ENCODE results near the gene ZBTB20. TPM values are rescaled to one million over a fixed set of nuclear protein-coding genes. Genes with fewer than 3 reads are reported as not detected.

The ZBTB20 gene
- total and polyA plus RNA-seq, 9 donors, result 4.3 to 160 (median 107) TPM

DNA sequence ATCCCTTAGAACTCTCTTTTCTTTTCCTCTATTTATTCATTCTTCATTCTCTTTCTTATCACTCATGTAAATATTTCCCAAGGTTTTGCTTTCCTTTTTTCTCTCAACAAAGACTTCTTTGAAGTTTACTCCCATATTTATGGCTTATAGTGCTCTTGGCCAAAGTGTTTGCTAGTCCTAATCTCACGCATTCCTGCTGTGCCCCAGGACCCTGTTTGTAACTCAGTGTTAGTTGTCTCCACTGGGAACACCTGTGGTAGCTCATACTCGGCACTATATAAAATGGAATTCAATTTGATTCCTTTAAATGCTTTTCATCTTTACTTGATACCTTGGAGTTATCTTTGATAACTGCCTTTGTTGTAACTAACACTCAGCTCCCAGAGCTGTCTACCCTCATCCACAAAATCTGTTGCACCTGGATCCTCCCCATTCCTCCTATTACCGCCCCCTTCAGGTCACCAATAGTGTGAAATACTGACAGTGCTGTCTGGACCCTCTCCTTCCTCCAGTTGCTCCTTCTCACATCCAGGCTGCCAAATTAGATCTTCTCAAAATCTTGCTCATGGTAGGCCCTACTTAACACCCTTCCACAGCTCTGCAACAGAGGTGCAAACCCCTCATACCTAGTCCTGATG is 776.4 kb downstream of the ZBTB20 start:
- Histone ChIP-seq H3K36me3 (no peaks in the 10 kb centered on the region), H3K9me3 (no peaks in the 10 kb centered on the region), H3K4me1 (ENCODE audit: insufficient read depth) (peaks cover 5% of the 10 kb centered on the region), H3K27me3 (no peaks in the 10 kb centered on the region), H3K4me3 (no peak overlapping the region), H3K27ac (no peak overlapping the region)
- no peak for DNase-seq
- intact Hi-C loops (cut with DNase I), result no loop called here
- WGBS, 3 donors, result 30 to 42% (median 34%) methylated on average over 3 of the region's 3 CpGs
- TF ChIP-seq POLR2A (IDR thresholded peaks at IDR 0.05) (no peak), EP300 (IDR thresholded peaks at IDR 0.05) (no peak)
- TF ChIP-seq, protein P1, sequence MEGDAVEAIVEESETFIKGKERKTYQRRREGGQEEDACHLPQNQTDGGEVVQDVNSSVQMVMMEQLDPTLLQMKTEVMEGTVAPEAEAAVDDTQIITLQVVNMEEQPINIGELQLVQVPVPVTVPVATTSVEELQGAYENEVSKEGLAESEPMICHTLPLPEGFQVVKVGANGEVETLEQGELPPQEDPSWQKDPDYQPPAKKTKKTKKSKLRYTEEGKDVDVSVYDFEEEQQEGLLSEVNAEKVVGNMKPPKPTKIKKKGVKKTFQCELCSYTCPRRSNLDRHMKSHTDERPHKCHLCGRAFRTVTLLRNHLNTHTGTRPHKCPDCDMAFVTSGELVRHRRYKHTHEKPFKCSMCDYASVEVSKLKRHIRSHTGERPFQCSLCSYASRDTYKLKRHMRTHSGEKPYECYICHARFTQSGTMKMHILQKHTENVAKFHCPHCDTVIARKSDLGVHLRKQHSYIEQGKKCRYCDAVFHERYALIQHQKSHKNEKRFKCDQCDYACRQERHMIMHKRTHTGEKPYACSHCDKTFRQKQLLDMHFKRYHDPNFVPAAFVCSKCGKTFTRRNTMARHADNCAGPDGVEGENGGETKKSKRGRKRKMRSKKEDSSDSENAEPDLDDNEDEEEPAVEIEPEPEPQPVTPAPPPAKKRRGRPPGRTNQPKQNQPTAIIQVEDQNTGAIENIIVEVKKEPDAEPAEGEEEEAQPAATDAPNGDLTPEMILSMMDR (IDR thresholded peaks at IDR 0.05), result no peak

- H3K27me3 ChIP-seq, result no peaks in the 10 kb centered on the region
- no peak for DNase-seq
- H3K4me3 ChIP-seq, result no peak overlapping the region
- TF ChIP-seq, protein P1 (IDR thresholded peaks at IDR 0.05), result no peak
- TF ChIP-seq POLR2A (IDR thresholded peaks at IDR 0.05) (no peak), EP300 (IDR thresholded peaks at IDR 0.05) (no peak)
- no peaks in the 10 kb centered on the region for H3K9me3 ChIP-seq
- intact Hi-C loops (cut with DNase I), result no loop called here
- H3K4me1 ChIP-seq (ENCODE audit: insufficient read depth), result peaks cover 9% of the 10 kb centered on the region
- H3K36me3 ChIP-seq, result no peaks in the 10 kb centered on the region
- WGBS, 3 donors, result 45 to 54% (median 52%) methylated on average over 3 of the region's 3 CpGs
- H3K27ac ChIP-seq, result no peak overlapping the region
Observed at GRCh38 chr3:114365909-114366308, 781.2 kb downstream of the ZBTB20 start.

GRCh38 chr3:114364806-114365654 is 782.1 kb downstream of the ZBTB20 start:
- no peak for DNase-seq
- TF ChIP-seq POLR2A (IDR thresholded peaks at IDR 0.05) (no peak), EP300 (IDR thresholded peaks at IDR 0.05) (no peak)
- TF ChIP-seq, protein P1 (IDR thresholded peaks at IDR 0.05), result no peak
- no peaks in the 10 kb centered on the region for H3K9me3 ChIP-seq
- H3K36me3 ChIP-seq, result no peaks in the 10 kb centered on the region
- H3K27ac ChIP-seq, result no peak overlapping the region
- H3K4me1 ChIP-seq (ENCODE audit: insufficient read depth), result peaks cover 9% of the 10 kb centered on the region
- 76 to 89% (median 87%) methylated on average over 6 of the region's 6 CpGs for WGBS, 3 donors
- intact Hi-C loops (cut with DNase I), result no loop called here
- no peak overlapping the region for H3K4me3 ChIP-seq
- no peaks in the 10 kb centered on the region for H3K27me3 ChIP-seq

- Histone ChIP-seq H3K36me3 (no peaks in the 10 kb centered on the region), H3K4me3 (no peak overlapping the region), H3K9me3 (no peaks in the 10 kb centered on the region), H3K27me3 (no peaks in the 10 kb centered on the region), H3K27ac (no peak overlapping the region), H3K4me1 (ENCODE audit: insufficient read depth) (peaks cover 9% of the 10 kb centered on the region)
- WGBS, 3 donors, result 22 to 33% (median 22%) methylated on average over 1 of the region's 1 CpG
- intact Hi-C loops (cut with DNase I), result no loop called here
- no peak for DNase-seq
- TF ChIP-seq EP300 (IDR thresholded peaks at IDR 0.05) (no peak), POLR2A (IDR thresholded peaks at IDR 0.05) (no peak)
- TF ChIP-seq, protein P1 (IDR thresholded peaks at IDR 0.05), result no peak
Observed at GRCh38 chr3:114363554-114364202, 783.4 kb downstream of the ZBTB20 start.
